Endothelial cell of umbilical vein (primary cell): ENCODE results near the gene FTCDNL1. TPM values are rescaled to one million over a fixed set of nuclear protein-coding genes. Genes with fewer than 3 reads are reported as not detected.

Experiments
- BruUV-seq: library from RNA; stranded (reverse); fragments of 400-500 nt; replicated peaks from 2 replicates; lab custom pipeline; 2021; lab: Mats Ljungman, UMichigan
- CTCF ChIA-PET: fragments of 300-600, 350-600 bp; sonication (Branson Sonifier 250); formaldehyde crosslinking; loops from one replicate; lab custom pipeline; 2021; ENCODE audit warnings: antibody characterized with exemption, inconsistent platforms; lab: Charles Lee
- POLR2A ChIA-PET: fragments of 300-600, 350-600 bp; sonication (Branson Sonifier 250); formaldehyde crosslinking; loops from one replicate; lab custom pipeline; 2021; ENCODE audit warnings: antibody characterized with exemption, inconsistent platforms; lab: Charles Lee
- DNase-seq: peaks from one replicate; pipeline ENCODE4 v3.0.0-alpha.2; 2011; ENCODE audit warnings: low read depth, low spot score
- FAIRE-seq: peaks from 2 replicates; lab custom pipeline; 2011; peaks lifted over from hg19 to GRCh38; lab: Jason Lieb, UNC
- H2AFZ ChIP-seq: 2 replicates; pipeline ENCODE4 v1.6.0; 2012; ENCODE audit warnings: low read depth, low read length, control low read depth, inconsistent platforms
- H3K27ac ChIP-seq: 2 replicates; pipeline ENCODE4 v1.5.1; 2011; ENCODE audit warnings: low read depth, mild to moderate bottlenecking, control low read depth, low read length, moderate library complexity; ENCODE audit not compliant: insufficient read depth
- H3K27me3 ChIP-seq, 2 experiments: 2 replicates each; pipeline versions ENCODE4 v1.6.0 to v1.6.1; 2011; ENCODE audit warnings: low read length in 2 of 2, mixed read lengths in 1 of 2; ENCODE audit not compliant: control insufficient read depth in 2 of 2, insufficient read depth in 2 of 2
- H3K36me3 ChIP-seq, 2 experiments: 2 replicates in 1 of 2; 3 replicates in 1 of 2; pipeline ENCODE4 v1.5.1; 2011; ENCODE audit warnings: low read length in 2 of 2, mild to moderate bottlenecking in 1 of 2, moderate library complexity in 1 of 2; ENCODE audit not compliant: control insufficient read depth in 2 of 2, insufficient read depth in 2 of 2; ENCODE audit errors: extremely low read depth in 1 of 2
- H3K4me1 ChIP-seq: 3 replicates; pipeline ENCODE4 v1.5.1; 2011; ENCODE audit warnings: mild to moderate bottlenecking, low read length; ENCODE audit not compliant: control insufficient read depth, insufficient read depth; ENCODE audit errors: extremely low read depth
- H3K4me2 ChIP-seq: 2 replicates; pipeline ENCODE4 v1.6.1; 2011; ENCODE audit warnings: low read length, control low read depth, mixed read lengths; ENCODE audit not compliant: insufficient read depth
- H3K4me3 ChIP-seq, 3 experiments: fragments of 200-600 bp in 1 of 3; sonication (generic), shearing (Covaris generic) in 1 of 3; replicated peaks in 1 of 3; 2 replicates each; pipeline ENCODE4 v1.5.1; 2011 to 2016; ENCODE audit warnings: control low read depth in 3 of 3, low read length in 3 of 3, mild to moderate bottlenecking in 2 of 3, inconsistent platforms in 1 of 3, low read depth in 1 of 3, moderate library complexity in 1 of 3; ENCODE audit not compliant: insufficient read depth in 1 of 3
- H3K79me2 ChIP-seq: 2 replicates; pipeline ENCODE4 v1.6.0; 2012; ENCODE audit warnings: low read length, inconsistent platforms; ENCODE audit not compliant: control insufficient read depth, insufficient read depth
- H3K9ac ChIP-seq: replicated peaks from 2 replicates; pipeline ENCODE3; 2011; ENCODE audit warnings: low read length, control low read depth; ENCODE audit not compliant: insufficient read depth; ENCODE audit errors: extremely low read depth
- H3K9me1 ChIP-seq: replicated peaks from 3 replicates; pipeline ENCODE4 v1.6.0; 2011; ENCODE audit warnings: mild to moderate bottlenecking, low read length; ENCODE audit not compliant: control insufficient read depth, insufficient read depth; ENCODE audit errors: extremely low read depth
- H3K9me3 ChIP-seq: replicated peaks from 2 replicates; pipeline ENCODE4 v1.5.1; 2012; ENCODE audit warnings: low read length, inconsistent platforms; ENCODE audit not compliant: control insufficient read depth, insufficient read depth
- H4K20me1 ChIP-seq: replicated peaks from 2 replicates; pipeline ENCODE3; 2011; ENCODE audit warnings: mild to moderate bottlenecking, low read length; ENCODE audit not compliant: control insufficient read depth, insufficient read depth; ENCODE audit errors: extremely low read depth
- CTCF ChIP-seq, 2 donors: IDR thresholded peaks; 1 replicate in 1 of 2; 2 replicates in 1 of 2; pipeline ENCODE4 v1.5.1; 2011; ENCODE audit warnings: low read length in 2 of 2, mild to moderate bottlenecking in 2 of 2, moderate library complexity in 2 of 2, control low read depth in 1 of 2, inconsistent platforms in 1 of 2, low read depth in 1 of 2; ENCODE audit not compliant: insufficient read depth in 1 of 2; ENCODE audit errors: extremely low read depth in 1 of 2
- EZH2 ChIP-seq: IDR thresholded peaks from 2 replicates; pipeline ENCODE4 v1.6.1; 2012; ENCODE audit warnings: borderline replicate concordance, low read depth, mild to moderate bottlenecking, moderate library complexity, low read length, inconsistent platforms; ENCODE audit not compliant: severe bottlenecking
- FOS ChIP-seq: IDR thresholded peaks from 2 replicates; pipeline ENCODE4 v1.6.1; 2011; ENCODE audit warnings: mild to moderate bottlenecking, low read length, moderate library complexity, borderline replicate concordance; ENCODE audit not compliant: insufficient read depth
- GATA2 ChIP-seq: IDR thresholded peaks from 2 replicates; pipeline ENCODE4 v1.7.0; 2011; ENCODE audit warnings: low read depth, mild to moderate bottlenecking, moderate library complexity, mixed read lengths, low read length; ENCODE audit not compliant: insufficient read length, insufficient read depth
- JUN ChIP-seq: IDR thresholded peaks from 2 replicates; pipeline ENCODE4 v1.6.1; 2011; ENCODE audit warnings: borderline replicate concordance, low read depth; ENCODE audit not compliant: insufficient read length, insufficient read depth
- MAX ChIP-seq: IDR thresholded peaks from 2 replicates; pipeline ENCODE4 v1.6.1; 2011; ENCODE audit not compliant: insufficient read depth, insufficient read length
- MYC ChIP-seq: IDR thresholded peaks from one replicate; pipeline ENCODE4 v1.6.1; 2011; ENCODE audit warnings: mild to moderate bottlenecking, low read depth, low read length
- POLR2A ChIP-seq: IDR thresholded peaks from 2 replicates; pipeline ENCODE4 v1.6.1; 2012; ENCODE audit warnings: low read depth, mild to moderate bottlenecking, control low read depth, low read length
- POLR2AphosphoS5 ChIP-seq: IDR thresholded peaks from 2 replicates; pipeline ENCODE4 v1.6.1; 2012; ENCODE audit warnings: low read depth, mild to moderate bottlenecking, control low read depth, low read length, moderate library complexity; ENCODE audit not compliant: insufficient read depth
- dilution Hi-C: fragments of 300-500 bp; cut with MboI; formaldehyde crosslinking; loops from one replicate; pipeline ENCODE4 v1.15.0; 2019; ENCODE audit warnings: low sequenced_read_pairs; ENCODE audit not compliant: extremely low pct_ligation_motif_present
- intact Hi-C: fragments of 100-400 bp; cut with micrococcal nuclease; formaldehyde crosslinking; loops from one replicate; pipeline ENCODE4 v1.10.0; 2022
- polyA plus RNA-seq, 4 experiments: library from polyadenylated mRNA; depleted of rRNA in 3 of 4; stranded (reverse) in 3 of 4; unstranded in 1 of 4; fragments of >200 nt; gene quantifications; 2 replicates each; pipeline versions ENCODE4 v1.2.1 to v1.2.3, GENCODE V29; 2011 to 2012; ENCODE audit warnings: missing spikeins in 1 of 4
- total RNA-seq: library from RNA; stranded (reverse); gene quantifications from 2 replicates; pipeline ENCODE4 v1.2.3, GENCODE V29; 2021

FTCDNL1 gene
- total and polyA plus RNA-seq, 2 donors (not counting 3 experiments of a cell fraction or from before 2014, with no cell fraction given), result 0.19 to 0.27 TPM

GRCh38 chr2:199838399-199838798, 12.6 kb downstream of the FTCDNL1 start:
- Histone ChIP-seq H3K79me2 (no peaks in the 10 kb centered on the region), H3K36me3 (no peaks in the 10 kb centered on the region), H3K9me3 (no peaks in the 10 kb centered on the region), H3K27me3 (no peaks in the 10 kb centered on the region), H3K4me1 (no peaks in the 10 kb centered on the region), H3K4me2 (no peak overlapping the region), H3K4me3 (no peak overlapping the region), H2AFZ (no peak overlapping the region), H3K9ac (no peak overlapping the region), H3K27ac (no peak overlapping the region), H4K20me1 (no peaks in the 10 kb centered on the region), H3K9me1 (no peaks in the 10 kb centered on the region)
- BruUV-seq, result no TSS peak
- POLR2A ChIA-PET, result no interaction called here
- intact Hi-C loops (no loop called here), dilution Hi-C loops (no loop called here)
- TF ChIP-seq EZH2 (no peak), JUN (no peak), MYC (no peak), CTCF (IDR thresholded peaks at IDR 0.05; ENCODE audit: extremely low read depth in 1 of 2, insufficient read depth in 1 of 2, low read depth in 1 of 2, low read length in 2 of 2) (no peak), GATA2 (no peak), MAX (no peak), POLR2AphosphoS5 (no peak), FOS (no peak), POLR2A (no peak)
- CTCF ChIA-PET, result no interaction called here
- DNase-seq, result no peak
- FAIRE-seq, result no peak
